OCI-M1 (cell line): Measurements from ENCODE around the gene SLC7A8.

Source experiments
- DNase-seq: peaks from one replicate; lab custom pipeline; 2025; lab: John Stamatoyannopoulos, UW

SLC7A8 gene

DNA sequence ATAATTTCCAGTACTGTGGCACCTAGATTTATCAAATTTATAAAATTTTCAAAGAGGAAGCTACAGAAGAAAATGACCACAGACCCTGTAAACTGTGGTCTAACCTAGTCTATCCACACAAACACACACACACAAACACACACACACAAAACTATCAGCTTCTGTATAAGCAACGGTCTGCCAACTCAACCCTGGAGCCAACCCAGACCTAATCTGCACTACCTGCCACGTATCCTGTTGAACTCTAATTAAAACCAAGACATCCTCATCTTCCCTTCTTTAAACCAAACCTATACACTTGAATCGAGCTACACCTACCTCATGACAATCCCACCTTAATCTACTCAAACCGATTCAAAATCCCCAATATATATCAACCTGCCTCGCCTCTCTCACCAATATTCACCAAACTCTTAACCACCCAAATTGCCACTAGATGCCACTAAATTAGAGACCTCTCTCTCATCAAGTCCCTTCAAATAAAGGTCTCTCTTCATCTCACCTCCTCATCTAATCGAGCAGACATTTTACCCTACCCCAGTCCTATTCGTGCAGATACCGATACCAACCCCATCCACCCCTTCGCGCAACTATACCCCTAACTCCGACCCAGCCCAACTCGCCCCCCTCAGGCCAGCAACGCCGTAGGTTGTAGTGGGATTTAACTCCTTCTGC is 89.3 kb downstream of the SLC7A8 start:
- no peak for DNase-seq

DNA sequence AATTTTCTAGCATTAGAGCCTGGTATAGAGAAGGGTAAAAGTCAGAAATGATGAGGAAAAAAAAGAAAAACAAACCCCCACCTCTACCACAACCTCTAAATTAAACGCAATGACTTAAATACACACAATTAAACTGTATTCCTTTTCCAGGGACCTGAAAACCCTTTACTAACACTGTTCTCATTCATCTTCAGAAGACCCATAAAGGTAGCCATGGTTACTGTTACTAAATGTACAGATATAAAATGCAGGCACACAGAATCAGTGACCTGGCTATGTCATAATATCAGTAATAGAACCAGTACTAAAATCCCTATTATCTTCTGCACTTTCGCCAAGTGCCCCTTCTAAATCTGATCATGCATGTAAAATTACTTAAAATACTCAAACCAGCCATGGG is 89.9 kb downstream of the SLC7A8 start:
- no peak for DNase-seq

DNA sequence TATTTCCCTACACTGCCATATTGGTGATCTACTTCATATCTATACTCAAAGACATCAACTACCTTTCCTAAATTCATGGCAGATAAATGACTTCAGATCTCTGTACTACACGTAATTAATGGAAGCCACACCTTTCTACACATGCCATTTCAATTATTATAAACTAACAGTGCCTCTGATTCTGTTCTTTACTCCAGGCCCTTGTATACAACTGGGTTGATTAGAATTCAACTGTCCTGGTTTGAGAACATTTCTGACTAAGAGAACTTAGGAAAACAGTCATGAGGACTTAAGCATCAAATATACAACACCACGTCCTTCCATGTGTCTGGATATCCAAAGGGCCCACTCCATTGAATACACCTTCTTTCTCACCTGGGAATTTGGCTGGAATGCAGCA is 90.4 kb downstream of the SLC7A8 start:
- DNase-seq, result no peak

GRCh38 chr14:23091294-23092225 is 91.9 kb downstream of the SLC7A8 start:
- DNase-seq, result no peak

DNA sequence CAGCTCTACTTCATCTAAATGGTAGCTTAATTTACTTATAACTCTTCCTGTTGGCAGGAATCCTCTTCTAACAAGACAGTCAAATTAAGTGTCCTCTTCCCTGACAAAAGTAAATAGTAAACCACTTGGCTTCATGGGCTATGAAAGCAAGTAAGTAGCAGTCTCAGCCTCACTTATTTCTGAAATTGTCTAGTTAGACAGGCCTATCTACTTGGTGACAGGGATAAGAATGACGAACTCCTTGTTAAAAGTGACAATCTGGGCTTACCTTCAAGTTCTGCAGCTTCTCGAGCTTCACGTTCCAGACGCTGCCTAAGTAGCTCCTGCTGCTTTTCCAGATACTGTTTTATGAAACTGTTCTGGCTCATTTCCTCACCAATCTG is 93.2 kb downstream of the SLC7A8 start:
- DNase-seq, result no peak

- DNase-seq, result no peak
Observed at GRCh38 chr14:23089498-23090253, 93.8 kb downstream of the SLC7A8 start.

- no peak for DNase-seq
Observed at GRCh38 chr14:23086565-23086964, 96.9 kb downstream of the SLC7A8 start.

GRCh38 chr14:23085458-23085857 is 98.0 kb downstream of the SLC7A8 start:
- DNase-seq, result no peak

- no peak for DNase-seq
Observed at GRCh38 chr14:23080474-23080873, 103.0 kb downstream of the SLC7A8 start.

- DNase-seq, result no peak
Observed at GRCh38 chr14:23079716-23080115, 103.7 kb downstream of the SLC7A8 start.

- DNase-seq, result no peak
Observed at GRCh38 chr14:23078692-23079116, 104.8 kb downstream of the SLC7A8 start.

DNA sequence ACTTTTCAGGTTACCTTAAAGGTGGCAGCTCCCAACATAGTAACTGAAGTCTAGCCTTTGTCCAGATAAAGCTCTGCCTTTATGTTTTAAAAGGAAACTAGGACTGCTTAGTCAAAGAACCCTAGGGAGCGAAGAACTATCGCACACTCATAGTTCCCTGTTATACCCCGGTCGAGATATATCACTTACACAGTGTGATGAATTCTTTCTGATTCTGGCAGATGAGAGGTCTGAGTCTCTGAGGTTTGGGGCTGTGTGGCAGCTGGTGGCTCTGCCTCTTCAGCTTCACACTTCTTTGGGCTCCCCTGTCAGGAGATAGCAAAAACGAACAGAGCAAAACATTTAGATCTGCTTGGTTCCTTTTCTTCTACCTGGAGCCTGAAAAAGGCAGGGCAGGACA is 105.5 kb downstream of the SLC7A8 start:
- no peak for DNase-seq

DNA sequence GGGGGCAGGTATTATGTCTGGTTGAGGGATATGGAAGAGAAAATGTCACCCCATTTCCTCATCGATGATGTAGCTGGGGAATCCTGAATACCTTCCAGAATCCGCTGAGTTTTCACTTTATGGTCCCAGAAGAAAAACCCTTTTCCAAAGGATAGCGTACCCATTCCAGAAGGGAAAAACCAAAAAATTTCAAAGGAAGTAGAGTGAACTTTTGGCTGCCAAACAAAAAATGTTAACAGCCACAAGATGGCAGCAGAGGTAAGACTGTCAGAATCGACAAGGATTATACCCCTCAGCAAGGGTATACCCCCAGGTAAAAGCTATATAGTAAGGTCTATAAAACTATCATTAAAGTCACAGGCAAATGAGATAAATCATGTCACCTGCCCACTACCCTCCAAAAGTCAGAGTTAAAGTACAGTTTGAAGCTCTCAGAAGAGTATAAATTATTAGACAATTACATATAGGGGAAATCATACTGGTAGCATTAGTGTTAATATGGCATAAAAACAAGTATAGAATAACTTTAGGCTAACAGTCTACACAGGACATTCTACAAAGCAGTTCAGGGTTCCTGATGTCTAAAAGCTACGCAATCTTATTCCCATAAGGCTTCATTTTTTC is 106.6 kb downstream of the SLC7A8 start:
- no peak for DNase-seq
